HepG2 (cell line): ENCODE measurements around the gene SWSAP1. TPM values are rescaled to one million over a fixed set of nuclear protein-coding genes. Genes with fewer than 3 reads are reported as not detected.

Experiments used
- EED ChIP-seq: sonication (generic); formaldehyde crosslinking; IDR thresholded peaks from 2 replicates; pipeline ENCODE4 v1.5.0; 2020; ENCODE audit warnings: mild to moderate bottlenecking, missing genetic modification reagents
- ESRRA ChIP-seq: sonication (generic); formaldehyde crosslinking; IDR thresholded peaks from 2 replicates; pipeline ENCODE4 v1.5.1; 2020; ENCODE audit warnings: mild to moderate bottlenecking, low read depth, missing genetic modification reagents
- KLF11 ChIP-seq: IDR thresholded peaks from 2 replicates; pipeline ENCODE4 v1.6.1; 2016; ENCODE audit warnings: missing compliant biosample characterization
- LCORL ChIP-seq, 2 experiments: fragments of 450-650 bp in 1 of 2; sonication (generic) in 1 of 2; formaldehyde crosslinking in 1 of 2; IDR thresholded peaks; 2 replicates each; pipeline versions ENCODE4 v1.5.0 to v1.6.1; 2017 to 2020; ENCODE audit warnings: antibody characterized with exemption in 1 of 2, missing genetic modification reagents in 1 of 2
- NFE2L1 ChIP-seq: sonication (generic); formaldehyde crosslinking; IDR thresholded peaks from 2 replicates; pipeline ENCODE4 v1.4.0; 2020; ENCODE audit warnings: missing genetic modification reagents, mild to moderate bottlenecking, borderline replicate concordance
- PCBP1 ChIP-seq: fragments of 200-400 bp; formaldehyde crosslinking; IDR thresholded peaks from 2 replicates; pipeline ENCODE4 v1.6.1; 2017; ENCODE audit warnings: mild to moderate bottlenecking, low read depth, low read length, borderline replicate concordance
- SIX1 ChIP-seq: sonication (generic); formaldehyde crosslinking; IDR thresholded peaks from 2 replicates; pipeline ENCODE4 v1.4.0; 2020; ENCODE audit warnings: missing genetic modification reagents, borderline replicate concordance
- TFDP1 ChIP-seq: IDR thresholded peaks from 2 replicates; pipeline ENCODE4 v1.6.1; 2016; ENCODE audit warnings: missing compliant biosample characterization, missing genetic modification reagents, borderline replicate concordance
- ZBTB1 ChIP-seq: sonication (generic); formaldehyde crosslinking; IDR thresholded peaks from 2 replicates; pipeline ENCODE4 v1.4.0; 2020; ENCODE audit warnings: missing genetic modification reagents, borderline replicate concordance
- ZBTB37 ChIP-seq: sonication (generic); formaldehyde crosslinking; IDR thresholded peaks from 2 replicates; pipeline ENCODE4 v1.4.0; 2020; ENCODE audit warnings: mild to moderate bottlenecking, missing genetic modification reagents
- ZNF205 ChIP-seq: IDR thresholded peaks from 2 replicates; pipeline ENCODE4 v1.6.1; 2018; ENCODE audit warnings: missing biosample characterization, missing genetic modification reagents
- ZNF570 ChIP-seq: sonication (generic); formaldehyde crosslinking; IDR thresholded peaks from 2 replicates; pipeline ENCODE4 v1.4.0; 2020; ENCODE audit warnings: mild to moderate bottlenecking, missing genetic modification reagents, borderline replicate concordance
- ZNF580 ChIP-seq: IDR thresholded peaks from 2 replicates; pipeline ENCODE4 v1.6.1; 2016; ENCODE audit warnings: low read depth, borderline replicate concordance
- ZSCAN20 ChIP-seq: sonication (generic); formaldehyde crosslinking; IDR thresholded peaks from 2 replicates; pipeline ENCODE4 v1.4.0; 2020; ENCODE audit warnings: missing genetic modification reagents, mild to moderate bottlenecking, borderline replicate concordance
- polyA plus RNA-seq, 8 experiments: library from polyadenylated mRNA; depleted of rRNA in 3 of 8; stranded (reverse) in 7 of 8; unstranded in 1 of 8; fragments of >200 nt; fragmentation: Illumina TruSeq in 4 of 8; extraction: Trizol in 4 of 8; gene quantifications; 2 replicates each; pipeline versions ENCODE4 v1.2.1 to v1.2.3, GENCODE V29; 2011 to 2016; ENCODE audit warnings: low read depth in 4 of 8, missing spikeins in 1 of 8, mixed read lengths in 1 of 8; ENCODE audit not compliant: insufficient read depth in 1 of 8
- total RNA-seq, 5 experiments: library from RNA; depleted of rRNA; stranded (reverse); fragments of >200 nt; fragmentation: Illumina TruSeq; extraction: Trizol; gene quantifications; 2 replicates each; pipeline ENCODE4 v1.2.3, GENCODE V29; 2016; ENCODE audit warnings: low read depth in 1 of 5
- TF ChIP-seq, protein P1 (sequence below): sonication (generic); formaldehyde crosslinking; IDR thresholded peaks from 2 replicates; pipeline ENCODE4 v1.4.0; 2020; ENCODE audit warnings: missing genetic modification reagents
- TF ChIP-seq, protein P2 (sequence below): sonication (generic); formaldehyde crosslinking; IDR thresholded peaks from 2 replicates; pipeline ENCODE4 v1.5.1; 2020; ENCODE audit warnings: missing genetic modification reagents, mild to moderate bottlenecking, borderline replicate concordance
- TF ChIP-seq, protein P3 (sequence below): sonication (generic); formaldehyde crosslinking; IDR thresholded peaks from 2 replicates; pipeline ENCODE4 v1.8.0; 2022; ENCODE audit warnings: mild to moderate bottlenecking, missing genetic modification reagents, moderate library complexity
- TF ChIP-seq, protein P4 (sequence below): IDR thresholded peaks from 2 replicates; pipeline ENCODE4 v1.6.1; 2016; ENCODE audit warnings: missing compliant biosample characterization, missing genetic modification reagents, borderline replicate concordance
- TF ChIP-seq, protein P5 (sequence below): sonication (generic); formaldehyde crosslinking; IDR thresholded peaks from 2 replicates; pipeline ENCODE4 v1.4.0; 2020; ENCODE audit warnings: missing genetic modification reagents

SWSAP1 gene
- total and polyA plus RNA-seq, 2 of the 13 experiments (the other 11 are each of a cell fraction or from before 2014, with no cell fraction given): 2.7 to 3.3 TPM

DNA sequence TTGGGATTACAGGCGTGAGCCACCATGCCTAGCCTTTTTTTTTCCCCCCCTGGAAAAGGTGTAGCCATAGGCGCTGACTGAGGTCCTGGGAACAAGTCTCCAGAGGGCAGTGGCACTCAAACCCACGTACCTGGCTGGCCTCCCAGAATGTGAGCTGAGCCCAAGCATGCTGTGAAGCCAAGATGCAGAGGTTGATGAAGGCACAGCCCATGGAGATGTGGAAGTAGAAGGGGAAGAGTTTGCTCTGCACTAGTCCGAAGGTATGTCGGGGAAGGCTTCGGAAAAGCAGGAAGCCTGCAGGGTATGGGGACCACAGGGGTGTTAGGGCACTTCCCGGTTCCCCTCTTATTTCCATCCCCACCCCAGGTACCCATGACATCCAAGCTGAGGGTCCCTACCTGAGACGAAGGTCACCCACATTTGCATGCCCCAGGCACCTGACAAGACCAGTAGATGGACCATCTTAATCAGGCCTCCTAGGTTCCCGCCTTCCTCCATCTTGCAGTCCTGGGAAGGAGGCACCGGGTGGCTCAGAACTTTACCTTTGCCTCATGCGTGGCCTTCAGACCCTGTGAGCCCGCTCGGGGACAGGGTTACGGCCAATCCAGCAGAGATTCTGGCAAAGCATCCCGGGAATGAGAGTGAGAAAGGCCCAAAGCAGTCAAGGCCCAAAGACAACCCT, 29.2 kb upstream of the SWSAP1 start (continued):
- TF ChIP-seq, protein P1, sequence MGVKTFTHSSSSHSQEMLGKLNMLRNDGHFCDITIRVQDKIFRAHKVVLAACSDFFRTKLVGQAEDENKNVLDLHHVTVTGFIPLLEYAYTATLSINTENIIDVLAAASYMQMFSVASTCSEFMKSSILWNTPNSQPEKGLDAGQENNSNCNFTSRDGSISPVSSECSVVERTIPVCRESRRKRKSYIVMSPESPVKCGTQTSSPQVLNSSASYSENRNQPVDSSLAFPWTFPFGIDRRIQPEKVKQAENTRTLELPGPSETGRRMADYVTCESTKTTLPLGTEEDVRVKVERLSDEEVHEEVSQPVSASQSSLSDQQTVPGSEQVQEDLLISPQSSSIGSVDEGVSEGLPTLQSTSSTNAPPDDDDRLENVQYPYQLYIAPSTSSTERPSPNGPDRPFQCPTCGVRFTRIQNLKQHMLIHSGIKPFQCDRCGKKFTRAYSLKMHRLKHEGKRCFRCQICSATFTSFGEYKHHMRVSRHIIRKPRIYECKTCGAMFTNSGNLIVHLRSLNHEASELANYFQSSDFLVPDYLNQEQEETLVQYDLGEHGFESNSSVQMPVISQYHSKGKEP (CRISPR knock-in tag): no peak
- TF ChIP-seq ZNF570 (CRISPR knock-in tag) (0 out of 2 replicates have a peak, but pooled peaks have one; percentile 39), LCORL (IDR thresholded peaks at IDR 0.05) (no peak), LCORL (CRISPR knock-in tag; IDR thresholded peaks at IDR 0.05) (no peak), KLF11 (CRISPR knock-in tag) (0 out of 2 replicates have a peak, but pooled peaks have one; percentile 38), EED (CRISPR knock-in tag) (no peak), ZNF205 (CRISPR knock-in tag) (no peak), ZBTB1 (no peak), ZBTB37 (CRISPR knock-in tag) (no peak), SIX1 (CRISPR knock-in tag) (no peak), TFDP1 (CRISPR knock-in tag) (0 out of 2 replicates have a peak, but pooled peaks have one; percentile 17), ESRRA (CRISPR knock-in tag) (no peak), NFE2L1 (CRISPR knock-in tag) (no peak), ZNF580 (no peak), PCBP1 (no peak), ZSCAN20 (CRISPR knock-in tag) (no peak)
- TF ChIP-seq, protein P2, sequence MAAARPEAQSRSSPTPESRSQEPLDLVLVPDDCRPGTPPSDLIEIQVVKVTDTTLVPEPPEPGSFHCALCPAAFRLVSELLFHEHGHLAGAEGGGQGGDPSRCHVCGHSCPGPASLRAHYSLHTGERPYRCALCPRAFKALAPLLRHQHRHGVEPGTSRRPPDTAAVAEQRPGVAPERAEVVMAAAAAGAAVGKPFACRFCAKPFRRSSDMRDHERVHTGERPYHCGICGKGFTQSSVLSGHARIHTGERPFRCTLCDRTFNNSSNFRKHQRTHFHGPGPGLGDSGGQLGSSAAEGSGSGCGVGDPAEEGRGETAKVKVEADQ (CRISPR knock-in tag): no peak
- TF ChIP-seq, protein P3, sequence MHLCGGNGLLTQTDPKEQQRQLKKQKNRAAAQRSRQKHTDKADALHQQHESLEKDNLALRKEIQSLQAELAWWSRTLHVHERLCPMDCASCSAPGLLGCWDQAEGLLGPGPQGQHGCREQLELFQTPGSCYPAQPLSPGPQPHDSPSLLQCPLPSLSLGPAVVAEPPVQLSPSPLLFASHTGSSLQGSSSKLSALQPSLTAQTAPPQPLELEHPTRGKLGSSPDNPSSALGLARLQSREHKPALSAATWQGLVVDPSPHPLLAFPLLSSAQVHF (CRISPR knock-in tag): no peak
- TF ChIP-seq, protein P4, sequence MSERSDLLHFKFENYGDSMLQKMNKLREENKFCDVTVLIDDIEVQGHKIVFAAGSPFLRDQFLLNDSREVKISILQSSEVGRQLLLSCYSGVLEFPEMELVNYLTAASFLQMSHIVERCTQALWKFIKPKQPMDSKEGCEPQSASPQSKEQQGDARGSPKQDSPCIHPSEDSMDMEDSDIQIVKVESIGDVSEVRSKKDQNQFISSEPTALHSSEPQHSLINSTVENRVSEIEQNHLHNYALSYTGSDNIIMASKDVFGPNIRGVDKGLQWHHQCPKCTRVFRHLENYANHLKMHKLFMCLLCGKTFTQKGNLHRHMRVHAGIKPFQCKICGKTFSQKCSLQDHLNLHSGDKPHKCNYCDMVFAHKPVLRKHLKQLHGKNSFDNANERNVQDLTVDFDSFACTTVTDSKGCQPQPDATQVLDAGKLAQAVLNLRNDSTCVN (CRISPR knock-in tag): peak; percentile 16; the same call in 1 of the 2 replicates
- TF ChIP-seq, protein P5, sequence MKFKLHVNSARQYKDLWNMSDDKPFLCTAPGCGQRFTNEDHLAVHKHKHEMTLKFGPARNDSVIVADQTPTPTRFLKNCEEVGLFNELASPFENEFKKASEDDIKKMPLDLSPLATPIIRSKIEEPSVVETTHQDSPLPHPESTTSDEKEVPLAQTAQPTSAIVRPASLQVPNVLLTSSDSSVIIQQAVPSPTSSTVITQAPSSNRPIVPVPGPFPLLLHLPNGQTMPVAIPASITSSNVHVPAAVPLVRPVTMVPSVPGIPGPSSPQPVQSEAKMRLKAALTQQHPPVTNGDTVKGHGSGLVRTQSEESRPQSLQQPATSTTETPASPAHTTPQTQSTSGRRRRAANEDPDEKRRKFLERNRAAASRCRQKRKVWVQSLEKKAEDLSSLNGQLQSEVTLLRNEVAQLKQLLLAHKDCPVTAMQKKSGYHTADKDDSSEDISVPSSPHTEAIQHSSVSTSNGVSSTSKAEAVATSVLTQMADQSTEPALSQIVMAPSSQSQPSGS (CRISPR knock-in tag): no peak
